Posterior cingulate gyrus (tissue), 11 donors: ENCODE results near the gene CNNM4.

ENCODE experiments used
- DNase-seq, 10 donors: peaks; one replicate each; pipeline versions ENCODE4 v3.0.0 to v3.0.0-alpha.2; 2020 to 2021; ENCODE audit warnings: mixed read lengths in 3 of 10
- intact Hi-C: fragments of 100-400 bp; cut with DNase I; formaldehyde crosslinking; loops from one replicate; pipeline ENCODE4 v1.15.1; 2023

CNNM4 gene

DNA sequence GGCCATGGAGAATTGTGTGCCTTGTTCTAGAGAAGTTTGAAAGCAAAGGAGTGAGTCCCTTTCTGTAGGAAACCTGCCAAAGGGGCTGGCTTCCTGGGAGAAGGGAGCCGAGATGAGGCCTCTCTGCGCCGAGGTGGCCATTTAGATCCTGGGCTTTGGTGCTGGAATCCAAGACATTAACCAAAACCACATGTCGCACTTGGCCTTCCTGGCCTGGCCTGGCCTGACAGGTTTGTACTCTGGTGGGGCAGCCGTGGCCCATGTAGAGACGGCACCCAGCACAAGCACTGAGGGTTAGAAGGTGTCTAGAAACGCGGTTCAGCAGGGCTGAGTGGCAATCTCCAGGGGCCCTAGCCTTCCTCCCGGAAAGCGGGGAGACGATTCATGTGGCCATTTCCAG is 62.5 kb downstream of the CNNM4 start:
- intact Hi-C loops = no loop called here
- DNase-seq = peak in 2 of 10 donors; percentile 35 to 52

DNA sequence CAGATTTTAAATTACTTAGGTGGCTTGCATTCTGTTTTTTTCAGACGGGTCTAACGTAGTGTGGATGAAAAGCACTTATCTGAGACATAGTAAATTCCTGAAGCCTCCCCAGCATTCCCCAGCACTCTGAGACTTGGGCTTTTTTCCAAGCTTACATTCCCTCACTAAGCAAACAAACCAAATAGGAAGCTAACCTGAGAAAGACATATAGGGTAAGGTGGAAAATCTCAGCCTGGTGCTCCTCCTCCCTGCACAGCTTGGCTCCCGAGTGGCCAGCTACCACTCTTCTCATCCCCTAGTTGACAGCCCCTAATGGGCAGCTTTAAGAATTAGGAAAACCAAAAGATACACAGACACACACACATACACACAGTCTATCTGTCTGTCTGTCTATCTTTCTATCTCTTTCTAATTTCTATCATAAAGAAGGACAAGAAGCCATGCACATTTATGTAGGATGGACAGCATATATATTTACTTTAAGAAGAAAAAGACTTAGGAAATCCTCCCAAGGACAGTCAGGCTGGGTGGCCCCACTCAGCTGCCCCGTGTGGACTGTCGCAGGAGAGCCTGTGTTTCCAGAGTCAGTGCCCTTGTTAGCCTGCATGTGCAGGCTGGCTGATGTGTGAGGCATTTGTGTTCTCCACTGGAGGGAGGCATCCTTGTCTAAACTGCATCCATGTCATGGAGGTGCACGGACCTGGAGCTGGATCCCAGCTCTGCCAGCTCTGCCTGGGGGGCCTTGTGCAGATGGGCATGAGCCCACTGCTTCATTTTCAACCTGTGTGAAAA is 63.6 kb downstream of the CNNM4 start:
- intact Hi-C loops = no loop called here
- DNase-seq = peak in 2 of 10 donors; percentile 26 to 52

GRCh38 chr2:96825057-96825456 is 64.4 kb downstream of the CNNM4 start:
- DNase-seq = peak in 3 of 10 donors; percentile 31 to 77 (median 71)
- intact Hi-C loops = no loop called here

DNA sequence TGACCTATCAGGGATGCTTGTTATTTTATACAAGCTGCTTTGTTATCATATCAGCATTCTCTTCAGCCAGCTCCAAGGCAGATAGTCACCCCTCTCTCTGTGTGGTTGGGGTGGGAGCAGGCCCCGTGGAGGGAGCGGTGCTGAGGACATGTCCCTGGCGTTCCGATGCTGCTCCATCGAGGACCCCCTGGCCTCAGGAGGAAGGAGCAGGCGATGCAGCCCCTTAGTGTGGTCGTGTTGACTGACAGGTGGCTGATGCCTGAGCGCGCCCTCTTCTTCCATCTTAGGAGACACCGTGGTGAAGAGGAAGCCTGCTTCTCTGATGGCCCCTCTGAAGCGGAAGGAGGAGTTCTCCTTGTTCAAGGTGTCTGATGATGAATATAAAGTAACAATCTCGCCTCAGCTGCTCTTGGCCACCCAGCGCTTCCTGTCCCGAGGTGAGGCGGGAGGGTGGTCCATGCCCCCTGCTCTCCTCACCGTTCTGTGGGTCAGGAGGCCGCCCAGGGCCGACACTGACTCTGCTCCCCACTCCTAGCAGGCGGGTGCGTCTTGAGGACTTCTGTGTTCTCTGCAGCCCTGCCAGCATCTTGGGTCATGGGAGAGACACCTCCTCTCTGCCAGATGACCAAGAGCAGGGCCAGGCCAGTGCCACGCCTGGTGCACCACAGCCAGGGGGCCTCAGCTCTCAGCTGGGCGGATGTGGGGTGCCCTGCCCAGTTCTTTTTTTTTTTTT is 66.0 kb downstream of the CNNM4 start:
- peak in 3 of 10 donors; percentile 39 to 79 (median 45) for DNase-seq
- intact Hi-C loops = no loop called here

GRCh38 chr2:96828436-96828835 is 67.7 kb downstream of the CNNM4 start:
- intact Hi-C loops = no loop called here
- peak in 1 of 10 donors; percentile 46 for DNase-seq

DNA sequence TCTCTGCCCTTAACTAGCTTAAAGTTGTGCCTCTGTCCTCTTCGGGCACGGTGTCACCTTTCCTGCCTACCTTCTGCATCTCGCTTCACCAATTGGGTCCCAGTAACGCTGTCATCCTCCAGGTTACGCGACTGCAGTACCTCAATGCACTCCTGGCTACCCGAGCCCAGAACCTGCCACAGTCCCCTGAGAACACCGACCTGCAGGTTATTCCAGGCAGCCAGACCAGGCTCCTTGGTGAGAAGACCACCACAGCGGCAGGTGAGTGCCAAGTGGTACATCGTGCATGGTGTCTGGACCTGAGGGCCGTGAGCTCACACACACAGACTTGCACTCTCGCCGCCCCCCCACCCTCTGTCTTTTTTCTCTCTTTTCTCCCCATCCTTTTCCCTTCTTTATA is 68.2 kb downstream of the CNNM4 start:
- peak in 2 of 10 donors; percentile 13 to 70 for DNase-seq
- intact Hi-C loops = no loop called here

DNA sequence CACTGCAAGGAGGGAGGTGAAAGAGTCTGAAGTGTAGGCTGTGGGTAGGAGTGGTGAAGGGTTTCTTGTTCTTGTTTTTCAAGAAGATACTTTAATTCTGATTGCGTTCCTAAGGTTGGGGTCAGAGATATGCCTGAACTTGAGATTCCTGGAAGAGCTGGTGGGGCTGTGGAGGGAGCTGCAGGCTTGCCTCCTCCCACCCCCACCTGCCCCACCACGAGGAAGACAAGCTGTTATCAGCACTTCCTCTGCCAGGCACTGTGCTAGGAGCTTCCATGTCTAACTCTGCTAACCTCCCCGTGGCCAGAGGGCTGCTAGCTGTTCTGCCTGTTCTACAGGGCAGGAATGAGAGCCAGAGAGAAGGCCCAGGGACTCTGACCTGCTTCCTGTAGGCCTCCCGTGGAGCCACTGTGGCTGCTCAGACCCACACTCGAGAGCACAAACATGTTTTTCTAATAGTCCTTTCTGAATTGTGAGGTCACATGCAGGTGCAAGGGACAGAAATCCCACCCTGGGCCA is 69.4 kb downstream of the CNNM4 start:
- no peak for DNase-seq
- intact Hi-C loops = no loop called here

DNA sequence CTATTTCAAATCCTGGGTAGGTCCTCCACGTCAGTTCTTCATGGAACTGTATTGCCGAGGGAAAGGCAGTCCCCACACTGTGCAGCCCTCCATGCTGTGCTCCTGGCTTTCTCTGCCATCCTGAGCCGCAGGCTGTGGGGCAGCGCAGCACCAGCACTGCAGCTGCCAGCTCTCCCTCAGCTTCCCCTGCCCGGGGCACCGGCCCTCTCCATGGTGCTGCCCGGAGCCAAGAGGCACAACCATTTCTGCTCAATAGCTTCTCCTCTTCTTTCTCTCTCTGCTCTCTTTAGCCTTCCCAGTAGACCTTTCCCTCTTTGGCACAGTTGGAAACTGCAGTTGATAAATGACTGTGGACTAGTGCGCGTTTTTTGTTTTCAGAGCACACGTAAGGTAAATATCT is 71.0 kb downstream of the CNNM4 start:
- intact Hi-C loops = no loop called here
- peak in 1 of 10 donors; percentile 46 for DNase-seq

DNA sequence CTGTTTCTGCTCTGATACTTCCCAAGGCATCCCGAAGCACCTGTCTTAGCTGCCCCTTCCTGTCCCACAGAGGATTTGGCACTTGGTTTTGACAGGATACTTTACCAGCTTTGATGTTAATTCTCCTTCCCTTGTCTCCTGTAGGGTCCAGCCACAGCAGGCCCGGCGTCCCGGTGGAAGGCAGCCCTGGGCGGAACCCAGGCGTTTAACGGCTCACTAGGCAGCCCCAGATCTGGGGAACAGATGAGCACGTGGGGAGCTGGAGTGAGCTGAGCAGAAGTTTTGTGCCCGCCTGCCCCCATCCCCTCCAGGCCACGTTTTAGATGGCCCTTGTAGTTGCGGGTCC is 71.7 kb downstream of the CNNM4 start:
- DNase-seq = peak in 1 of 10 donors; percentile 60
- intact Hi-C loops = no loop called here

- DNase-seq = peak in 3 of 10 donors; percentile 9 to 60 (median 52)
- intact Hi-C loops = no loop called here
Observed at GRCh38 chr2:96832754-96833507, 72.2 kb downstream of the CNNM4 start.

GRCh38 chr2:96835830-96836229 is 75.1 kb downstream of the CNNM4 start:
- intact Hi-C loops = no loop called here

GRCh38 chr2:96837575-96837974 is 76.9 kb downstream of the CNNM4 start:
- DNase-seq = peak in 2 of 10 donors; percentile 47 to 55
- intact Hi-C loops = no loop called here

More at GRCh38 chr2:96835830-96836229, 75.1 kb downstream of the CNNM4 start:
- DNase-seq = peak in 1 of 10 donors; percentile 8

GRCh38 chr2:96838345-96839292 is 77.9 kb downstream of the CNNM4 start:
- intact Hi-C loops = no loop called here

DNA sequence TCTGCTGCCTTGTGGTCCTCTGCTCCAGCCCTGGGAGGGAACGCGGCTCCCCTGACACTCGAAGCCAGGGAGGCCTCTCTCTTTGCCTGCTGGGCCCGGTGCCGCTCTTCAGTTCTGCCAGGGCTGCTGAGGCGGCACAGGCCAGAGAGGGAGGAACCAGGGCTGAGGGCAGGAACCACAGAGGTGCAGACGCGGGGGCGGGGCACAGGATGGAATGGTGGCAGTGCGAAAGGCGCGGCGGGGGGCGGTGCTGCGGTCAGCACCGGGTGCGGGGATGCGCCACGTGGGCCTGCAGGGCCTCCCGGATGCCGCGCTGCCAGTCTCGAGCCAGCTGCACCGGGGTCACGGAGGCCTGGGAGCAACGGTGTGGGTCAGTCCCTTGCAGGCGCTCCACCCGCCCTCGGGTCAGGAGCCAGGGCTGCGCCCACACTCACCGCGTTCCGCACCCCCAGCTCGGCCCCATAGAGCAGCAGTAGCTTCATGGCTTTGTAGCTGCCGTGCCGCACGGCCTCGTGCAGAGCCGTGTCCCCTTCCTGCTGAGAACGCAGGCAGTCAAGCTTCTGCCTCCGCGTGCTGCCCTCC is 78.7 kb downstream of the CNNM4 start:
- intact Hi-C loops = no loop called here
- DNase-seq = peak in 2 of 10 donors; percentile 71 to 76

More at GRCh38 chr2:96838345-96839292, 77.9 kb downstream of the CNNM4 start:
- peak in 3 of 10 donors; percentile 12 to 50 (median 31) for DNase-seq

DNA sequence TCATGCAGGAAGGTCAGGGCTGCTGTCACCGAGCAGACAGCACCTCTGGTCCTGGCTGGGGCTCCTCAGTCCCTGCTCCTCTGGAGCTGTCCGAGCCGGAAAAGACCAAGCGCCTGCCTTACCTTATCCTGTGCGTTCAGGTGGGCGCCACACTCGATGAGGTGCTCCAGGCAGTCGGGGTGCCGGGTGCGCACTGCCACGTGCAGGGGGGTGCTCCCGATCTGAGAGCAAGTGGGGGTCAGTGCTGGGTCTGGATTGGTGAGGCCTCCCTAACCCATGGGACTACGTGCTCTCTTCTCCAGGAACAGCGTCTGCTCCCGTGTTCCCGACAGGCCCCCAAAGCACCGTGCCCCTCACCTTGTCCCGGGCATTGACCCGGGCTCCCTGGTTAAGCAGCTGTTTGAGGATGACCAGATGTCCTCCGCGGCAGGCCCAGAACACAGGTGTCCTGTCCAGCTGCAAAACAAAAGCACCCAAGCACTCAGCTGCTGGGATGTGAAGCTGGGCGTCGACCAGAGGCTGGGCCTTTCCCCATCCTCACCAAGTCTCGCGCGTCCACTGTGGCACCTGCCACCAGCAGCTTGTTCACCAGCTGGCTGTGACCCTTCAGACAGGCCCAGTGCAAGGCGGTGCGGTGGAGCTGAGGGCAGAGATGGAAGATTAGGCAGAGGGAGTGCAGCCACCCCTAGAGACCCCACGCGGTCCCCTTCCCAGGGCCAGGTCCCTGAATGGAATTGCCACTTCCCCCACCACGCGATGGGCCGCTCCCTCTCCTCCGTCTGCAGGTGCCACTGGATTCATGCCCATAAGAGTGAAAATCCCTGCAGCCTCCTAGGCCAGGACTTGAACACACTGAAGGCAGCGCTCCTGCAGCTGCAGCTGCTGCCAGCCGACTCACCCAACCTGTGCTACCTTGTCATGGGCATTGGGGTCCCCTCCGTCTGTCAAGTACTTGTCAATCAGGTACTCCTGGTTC is 79.5 kb downstream of the CNNM4 start:
- DNase-seq = peak in 2 of 10 donors; percentile 61 to 85
- intact Hi-C loops = no loop called here

GRCh38 chr2:96841701-96842495 is 81.2 kb downstream of the CNNM4 start:
- intact Hi-C loops = no loop called here
- peak in 2 of 10 donors; percentile 47 to 61 for DNase-seq

- peak in 1 of 10 donors; percentile 64 for DNase-seq
- intact Hi-C loops = no loop called here
Observed at GRCh38 chr2:96842600-96842999, 81.9 kb downstream of the CNNM4 start.
